Large intestine (tissue), 12 donors: ENCODE measurements around the gene WRNIP1. TPM values are rescaled to one million over a fixed set of nuclear protein-coding genes. Genes with fewer than 3 reads are reported as not detected.

ENCODE experiments used
- DNase-seq, 2 donors: peaks; one replicate each; pipeline versions ENCODE4 v3.0.0 to v3.0.0-alpha.2; 2013
- H3K27ac ChIP-seq: one replicate; pipeline ENCODE4 v1.5.1; 2013; ENCODE audit warnings: low read length
- H3K27me3 ChIP-seq: 2 replicates; pipeline ENCODE4 v1.6.1; 2013; ENCODE audit warnings: low read length; ENCODE audit not compliant: control insufficient read depth, insufficient read depth
- H3K36me3 ChIP-seq: 2 replicates; pipeline ENCODE4 v1.6.1; 2013; ENCODE audit warnings: low read length; ENCODE audit not compliant: control insufficient read depth, insufficient read depth
- H3K4me1 ChIP-seq: one replicate; pipeline ENCODE4 v1.6.1; 2013; ENCODE audit warnings: low read length; ENCODE audit not compliant: control insufficient read depth, insufficient read depth
- H3K4me3 ChIP-seq: one replicate; pipeline ENCODE4 v1.5.1; 2013; ENCODE audit warnings: low read length
- H3K9me3 ChIP-seq: one replicate; pipeline ENCODE4 v1.6.1; 2013; ENCODE audit warnings: mild to moderate bottlenecking, low read depth, low read length, moderate library complexity; ENCODE audit not compliant: control insufficient read depth
- WGBS: methylation state at CpG from one replicate; pipeline ENCODE4 v1.1.5; 2013; ENCODE audit warnings: low lambda C conversion rate; ENCODE audit not compliant: insufficient coverage; 5-methylcytosine and 5-hydroxymethylcytosine counted together
- long read RNA-seq, 11 donors: transcript quantifications; one replicate each; lab custom pipeline, GENCODE V29; 2026
- polyA plus RNA-seq: library from polyadenylated mRNA; unstranded; fragments of 120-200 nt; gene quantifications from one replicate; pipeline ENCODE4 v1.2.1, GENCODE V29; 2013

The WRNIP1 gene
- 40.4 TPM for polyA plus RNA-seq
- long read RNA-seq, donor 1, transcript WRNIP1-204 (7 exons, 2,670 nt), result major isoform, 5 of 14 reads
- long read RNA-seq, donor 1, partial matches to known transcripts, result 8 of 14 reads
- long read RNA-seq, donor 1, other reads (novel, unspliced or antisense), result 0 of 14 reads
- long read RNA-seq, donor 2, transcript WRNIP1-204 (7 exons, 2,670 nt), result major isoform, 14 of 241 reads
- long read RNA-seq, donor 2, partial matches to known transcripts, result 123 of 241 reads
- long read RNA-seq, donor 2, other reads (novel, unspliced or antisense), result 103 of 241 reads
- long read RNA-seq, donor 3, transcript WRNIP1-204 (7 exons, 2,670 nt), result major isoform, 26 of 29 reads
- long read RNA-seq, donor 3, partial matches to known transcripts, result 0 of 29 reads
- long read RNA-seq, donor 3, other reads (novel, unspliced or antisense), result 0 of 29 reads
- long read RNA-seq, donor 4, result 0 reads
- long read RNA-seq, donor 5, transcript WRNIP1-204 (7 exons, 2,670 nt), result major isoform, 9 of 9 reads
- long read RNA-seq, donor 5, partial matches to known transcripts, result 0 of 9 reads
- long read RNA-seq, donor 5, other reads (novel, unspliced or antisense), result 0 of 9 reads
- long read RNA-seq, donor 6, transcript WRNIP1-204 (7 exons, 2,670 nt), result major isoform, 10 of 11 reads
- long read RNA-seq, donor 6, partial matches to known transcripts, result 0 of 11 reads
- long read RNA-seq, donor 6, other reads (novel, unspliced or antisense), result 0 of 11 reads
- long read RNA-seq, donor 7, transcript WRNIP1-204 (7 exons, 2,670 nt), result major isoform, 6 of 6 reads
- long read RNA-seq, donor 7, partial matches to known transcripts, result 0 of 6 reads
- long read RNA-seq, donor 7, other reads (novel, unspliced or antisense), result 0 of 6 reads
- long read RNA-seq, donor 8, transcript WRNIP1-204 (7 exons, 2,670 nt), result major isoform, 22 of 198 reads
- long read RNA-seq, donor 8, partial matches to known transcripts, result 102 of 198 reads
- long read RNA-seq, donor 8, other reads (novel, unspliced or antisense), result 73 of 198 reads
- long read RNA-seq, donor 9, transcript WRNIP1-204 (7 exons, 2,670 nt), result major isoform, 8 of 8 reads
- long read RNA-seq, donor 9, partial matches to known transcripts, result 0 of 8 reads
- long read RNA-seq, donor 9, other reads (novel, unspliced or antisense), result 0 of 8 reads
- long read RNA-seq, donor 10, transcript WRNIP1-204 (7 exons, 2,670 nt), result major isoform, 15 of 18 reads
- long read RNA-seq, donor 10, partial matches to known transcripts, result 0 of 18 reads
- long read RNA-seq, donor 10, other reads (novel, unspliced or antisense), result 0 of 18 reads
- long read RNA-seq, donor 11, transcript WRNIP1-204 (7 exons, 2,670 nt), result major isoform, 15 of 31 reads
- long read RNA-seq, donor 11, partial matches to known transcripts, result 13 of 31 reads
- long read RNA-seq, donor 11, other reads (novel, unspliced or antisense), result 0 of 31 reads

- WGBS, result no CpG with 5 or more reads among the region's 104 CpGs
- Histone ChIP-seq H3K27me3 (no peaks in the 10 kb centered on the region), H3K4me3 (peak within 1 kb of the TSS; percentile 77), H3K9me3 (peaks cover 6% of the 10 kb centered on the region), H3K27ac (peak within 1 kb of the TSS; percentile 92), H3K36me3 (peaks cover 7% of the 10 kb centered on the region), H3K4me1 (peaks cover 4% of the 10 kb centered on the region)
- peak; percentile 99 to 100 for DNase-seq
These were observed at the start of gene WRNIP1 for GRCh38 chr6:2765166-2765895. Gene WRNIP1, plus strand, starts transcription at chr6:2765393. Its CDS starts 230 bp downstream, at chr6:2765623.

- DNase-seq, result peak; percentile 81 to 92
- H3K36me3 ChIP-seq, result no peaks in the 10 kb centered on the region
- H3K27me3 ChIP-seq, result no peaks in the 10 kb centered on the region
- WGBS, result no CpG with 5 or more reads among the region's 5 CpGs
- no peaks in the 10 kb centered on the region for H3K9me3 ChIP-seq
- peak overlapping the region; percentile 83 for H3K27ac ChIP-seq
- peaks cover 14% of the 10 kb centered on the region for H3K4me1 ChIP-seq
- H3K4me3 ChIP-seq, result no peak overlapping the region
These were observed 49.5 kb upstream of the WRNIP1 start for GRCh38 chr6:2715737-2716136.

- Histone ChIP-seq H3K27ac (peak overlapping the region; percentile 83), H3K4me3 (no peak overlapping the region), H3K36me3 (no peaks in the 10 kb centered on the region), H3K9me3 (no peaks in the 10 kb centered on the region), H3K4me1 (peaks cover 14% of the 10 kb centered on the region), H3K27me3 (no peaks in the 10 kb centered on the region)
- peak; percentile 45 to 84 for DNase-seq
- whole genome bisulfite sequencing, result 83% methylated on average over 1 of the region's 9 CpGs
These were observed 48.1 kb upstream of the WRNIP1 start for GRCh38 chr6:2716936-2717700.

GRCh38 chr6:2718334-2719092 is 46.7 kb upstream of the WRNIP1 start:
- no peaks in the 10 kb centered on the region for H3K27me3 ChIP-seq
- H3K9me3 ChIP-seq, result no peaks in the 10 kb centered on the region
- no peaks in the 10 kb centered on the region for H3K36me3 ChIP-seq
- no peak for DNase-seq
- peaks cover 14% of the 10 kb centered on the region for H3K4me1 ChIP-seq
- H3K4me3 ChIP-seq, result no peak overlapping the region
- no CpG with 5 or more reads among the region's 6 CpGs for WGBS
- H3K27ac ChIP-seq, result no peak overlapping the region

- DNase-seq, result no peak
- Histone ChIP-seq H3K36me3 (no peaks in the 10 kb centered on the region), H3K4me3 (no peak overlapping the region), H3K9me3 (no peaks in the 10 kb centered on the region), H3K4me1 (peaks cover 14% of the 10 kb centered on the region), H3K27me3 (no peaks in the 10 kb centered on the region), H3K27ac (no peak overlapping the region)
- no CpG with 5 or more reads among the region's 2 CpGs for WGBS
These were observed 46.1 kb upstream of the WRNIP1 start for GRCh38 chr6:2719093-2719455.

GRCh38 chr6:2721219-2721618 is 44.0 kb upstream of the WRNIP1 start:
- H3K27me3 ChIP-seq, result no peaks in the 10 kb centered on the region
- no peak for DNase-seq
- H3K4me3 ChIP-seq, result no peak overlapping the region
- no peaks in the 10 kb centered on the region for H3K9me3 ChIP-seq
- WGBS, result no CpG with 5 or more reads among the region's 3 CpGs
- H3K27ac ChIP-seq, result no peak overlapping the region
- peaks cover 11% of the 10 kb centered on the region for H3K4me1 ChIP-seq
- no peaks in the 10 kb centered on the region for H3K36me3 ChIP-seq

GRCh38 chr6:2725364-2725988 is 39.7 kb upstream of the WRNIP1 start:
- no peak overlapping the region for H3K4me3 ChIP-seq
- no peaks in the 10 kb centered on the region for H3K36me3 ChIP-seq
- no peaks in the 10 kb centered on the region for H3K27me3 ChIP-seq
- H3K9me3 ChIP-seq, result no peaks in the 10 kb centered on the region
- 13% methylated on average over 5 of the region's 8 CpGs for WGBS
- no peak for DNase-seq
- no peak overlapping the region for H3K27ac ChIP-seq
- H3K4me1 ChIP-seq, result peaks cover 2% of the 10 kb centered on the region

GRCh38 chr6:2725999-2726567 is 39.1 kb upstream of the WRNIP1 start:
- 8% methylated on average over 2 of the region's 8 CpGs for WGBS
- no peaks in the 10 kb centered on the region for H3K27me3 ChIP-seq
- H3K9me3 ChIP-seq, result no peaks in the 10 kb centered on the region
- no peak overlapping the region for H3K27ac ChIP-seq
- H3K36me3 ChIP-seq, result no peaks in the 10 kb centered on the region
- H3K4me3 ChIP-seq, result no peak overlapping the region
- peak in 1 of 2 donors; percentile 31 for DNase-seq
- H3K4me1 ChIP-seq, result peaks cover 2% of the 10 kb centered on the region
